ENCODE measurements around the gene CNIH3. TPM values are rescaled to one million over a fixed set of nuclear protein-coding genes. Genes with fewer than 3 reads are reported as not detected.

CNIH3 gene
- total and polyA plus RNA-seq, 2 of the 4 experiments (the other 2 are of a cell fraction), result 2.0 to 2.9 TPM

DNA sequence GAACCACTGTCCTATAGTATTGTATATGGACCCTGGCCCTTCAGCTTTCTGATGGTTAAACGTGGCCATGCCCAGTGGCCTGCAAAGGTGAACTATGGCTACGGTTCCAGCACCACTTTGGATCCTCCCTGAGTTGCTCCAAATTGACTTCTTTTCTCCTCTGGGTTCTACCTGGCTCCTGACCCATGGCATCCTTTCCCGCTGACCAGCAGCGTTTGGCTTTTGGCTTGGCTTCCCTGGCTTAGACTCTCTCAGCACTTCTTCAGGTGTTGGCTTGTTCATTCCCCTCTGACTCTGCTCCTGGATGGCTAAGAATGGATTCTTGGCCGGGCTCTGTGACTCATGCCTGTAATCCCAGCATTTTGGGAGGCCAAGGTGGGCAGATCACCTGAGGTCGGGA is 152.9 kb downstream of the CNIH3 start:
- DNase-seq, result no peak
- Histone ChIP-seq H3K4me2 (ENCODE audit: low read depth, low read length) (no peak overlapping the region), H3K27ac (ENCODE audit: insufficient read depth, low read length) (no peak overlapping the region), H2AK5ac (ENCODE audit: low read depth, low read length) (peak overlapping the region; percentile 16; the same call in 1 of the 2 replicates), H3K4me1 (ENCODE audit: control insufficient read depth, insufficient read depth, low read length) (peaks cover 4% of the 10 kb centered on the region), H3K14ac (replicated peaks; ENCODE audit: low read depth, low read length) (no peak overlapping the region), H2BK20ac (ENCODE audit: low read depth, low read length) (no peak overlapping the region), H2BK5ac (ENCODE audit: low read depth, low read length, poor library complexity, severe bottlenecking) (no peak overlapping the region), H3K56ac (ENCODE audit: extremely low read depth, insufficient read depth, low read length) (no peak overlapping the region), H3K4ac (ENCODE audit: low read depth, low read length) (no peak overlapping the region; the same call in 1 of the 2 replicates), H3K23ac (ENCODE audit: low read depth, low read length) (no peak overlapping the region), H2AFZ (replicated peaks; ENCODE audit: low read length, poor library complexity) (no peak overlapping the region), H4K91ac (ENCODE audit: insufficient read depth, low read depth, low read length) (no peak overlapping the region), H4K8ac (ENCODE audit: low read depth in 2 of 2, low read length in 2 of 2) (no peak overlapping the region), H3K4me3 (ENCODE audit: insufficient read depth, low read depth, low read length) (no peak overlapping the region), H3K9ac (ENCODE audit: low read depth, low read length) (no peak overlapping the region), H3K27me3 (ENCODE audit: control insufficient read depth, insufficient read depth, low read length) (peaks cover 8% of the 10 kb centered on the region; the same call in 1 of the 2 replicates), H3K9me1 (ENCODE audit: insufficient read depth, low read length) (peaks cover 9% of the 10 kb centered on the region; the same call in 1 of the 2 replicates), H3K36me3 (ENCODE audit: control insufficient read depth, insufficient read depth, low read length) (no peaks in the 10 kb centered on the region), H3K18ac (ENCODE audit: low read depth, low read length) (no peak overlapping the region), H4K20me1 (ENCODE audit: insufficient read depth, low read length) (peaks cover 3% of the 10 kb centered on the region; the same call in 1 of the 2 replicates), H2AK9ac (replicated peaks; ENCODE audit: low read depth, low read length, poor library complexity) (no peak overlapping the region), H2BK120ac (ENCODE audit: low read depth, low read length) (no peak overlapping the region), H3K9me3 (ENCODE audit: control insufficient read depth, insufficient read depth, low read length) (no peaks in the 10 kb centered on the region), H2BK15ac (ENCODE audit: low read depth, low read length) (no peak overlapping the region), H3K79me1 (ENCODE audit: low read depth in 1 of 2, low read length in 2 of 2) (no peaks in the 10 kb centered on the region), H4K5ac (ENCODE audit: low read depth, low read length) (no peak overlapping the region)
- in situ Hi-C loops (cut with MboI; ENCODE audit: low sequenced_read_pairs) (no loop called here), dilution Hi-C loops (cut with HindIII; ENCODE audit: low sequenced_read_pairs, unreplicated experiment) (no loop called here), intact Hi-C loops (cut with micrococcal nuclease) (no loop called here)
- CTCF ChIA-PET, result interaction anchor here (0.7 kb wide), 1 partner anchor 8 kb away, joined by 4 read pairs; no protein-coding TSS in a partner anchor
- no peak for ATAC-seq (ENCODE audit: low read depth)
- 100% methylated on average over 2 of the region's 6 CpGs; no CpG with 5 or more reads in 1 of the 2 experiments for WGBS, 2 experiments (ENCODE audit: extremely low coverage in 2 of 2, insufficient read length in 1 of 2)
- POLR2A ChIA-PET (ENCODE audit: unreplicated experiment), result no interaction called here
- no TSS peak for BruUV-seq (replicated peaks)
- TF ChIP-seq, protein P1, sequence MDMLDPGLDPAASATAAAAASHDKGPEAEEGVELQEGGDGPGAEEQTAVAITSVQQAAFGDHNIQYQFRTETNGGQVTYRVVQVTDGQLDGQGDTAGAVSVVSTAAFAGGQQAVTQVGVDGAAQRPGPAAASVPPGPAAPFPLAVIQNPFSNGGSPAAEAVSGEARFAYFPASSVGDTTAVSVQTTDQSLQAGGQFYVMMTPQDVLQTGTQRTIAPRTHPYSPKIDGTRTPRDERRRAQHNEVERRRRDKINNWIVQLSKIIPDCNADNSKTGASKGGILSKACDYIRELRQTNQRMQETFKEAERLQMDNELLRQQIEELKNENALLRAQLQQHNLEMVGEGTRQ (IDR thresholded peaks at IDR 0.05; ENCODE audit: low read depth, low read length), result no peak
- TF ChIP-seq CHD1 (IDR thresholded peaks at IDR 0.05; ENCODE audit: low read depth, low read length) (no peak), MAZ (IDR thresholded peaks at IDR 0.05; ENCODE audit: borderline replicate concordance, low read depth, low read length) (no peak), NFE2L2 (IDR thresholded peaks at IDR 0.05; ENCODE audit: low read depth, low read length) (no peak), POLR2A (IDR thresholded peaks at IDR 0.05; ENCODE audit: low read depth, low read length) (no peak), SMC3 (IDR thresholded peaks at IDR 0.05; ENCODE audit: low read depth, low read length) (no peak), MAFK (IDR thresholded peaks at IDR 0.05; ENCODE audit: low read depth, low read length) (no peak), CTCF (conservative IDR thresholded peaks at IDR 0.05; ENCODE audit: low read depth, low read length) (no peak), MXI1 (IDR thresholded peaks at IDR 0.05; ENCODE audit: borderline replicate concordance, low read depth, low read length) (no peak), RCOR1 (IDR thresholded peaks at IDR 0.05; ENCODE audit: insufficient replicate concordance, low read length) (no peak)
- TF ChIP-seq, protein P2, sequence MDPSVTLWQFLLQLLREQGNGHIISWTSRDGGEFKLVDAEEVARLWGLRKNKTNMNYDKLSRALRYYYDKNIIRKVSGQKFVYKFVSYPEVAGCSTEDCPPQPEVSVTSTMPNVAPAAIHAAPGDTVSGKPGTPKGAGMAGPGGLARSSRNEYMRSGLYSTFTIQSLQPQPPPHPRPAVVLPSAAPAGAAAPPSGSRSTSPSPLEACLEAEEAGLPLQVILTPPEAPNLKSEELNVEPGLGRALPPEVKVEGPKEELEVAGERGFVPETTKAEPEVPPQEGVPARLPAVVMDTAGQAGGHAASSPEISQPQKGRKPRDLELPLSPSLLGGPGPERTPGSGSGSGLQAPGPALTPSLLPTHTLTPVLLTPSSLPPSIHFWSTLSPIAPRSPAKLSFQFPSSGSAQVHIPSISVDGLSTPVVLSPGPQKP (IDR thresholded peaks at IDR 0.05; ENCODE audit: borderline replicate concordance, low read depth, low read length), result no peak

Data from IMR-90 (cell line).